Measurements from ENCODE around the gene RCCD1. TPM values are rescaled to one million over a fixed set of nuclear protein-coding genes. Genes with fewer than 3 reads are reported as not detected.

RCCD1 gene
- total RNA-seq, 1 donor from 2014 or later, result 20.3 TPM

DNA sequence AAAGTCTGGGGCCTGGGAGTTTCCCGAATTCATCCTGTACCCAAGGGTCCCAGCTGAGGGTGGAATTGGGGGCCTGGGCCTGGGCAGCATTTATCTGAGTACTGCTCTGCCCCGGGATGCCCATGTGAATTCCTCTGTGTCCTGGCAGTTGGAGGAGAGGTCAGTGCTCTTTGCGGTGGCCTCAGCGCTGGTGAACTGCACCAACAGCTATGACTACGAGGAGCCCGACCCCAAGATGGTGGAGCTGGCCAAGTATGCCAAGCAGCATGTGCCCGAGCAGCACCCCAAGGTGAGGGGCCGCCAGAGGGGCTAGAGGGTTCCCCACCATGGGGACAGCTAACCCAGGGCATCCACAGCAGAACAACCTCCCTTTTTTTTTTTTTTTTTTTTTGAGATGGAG lies 6.2 kb upstream of the RCCD1 start:
- no peaks in the 10 kb centered on the region for H3K9me3 Mint-ChIP-seq
- H3K4me3 Mint-ChIP-seq, result no peak overlapping the region
- H3K4me1 Mint-ChIP-seq (ENCODE audit: unreplicated experiment), result no peaks in the 10 kb centered on the region
- no peaks in the 10 kb centered on the region for H3K27me3 Mint-ChIP-seq
- TF ChIP-seq, protein P1, sequence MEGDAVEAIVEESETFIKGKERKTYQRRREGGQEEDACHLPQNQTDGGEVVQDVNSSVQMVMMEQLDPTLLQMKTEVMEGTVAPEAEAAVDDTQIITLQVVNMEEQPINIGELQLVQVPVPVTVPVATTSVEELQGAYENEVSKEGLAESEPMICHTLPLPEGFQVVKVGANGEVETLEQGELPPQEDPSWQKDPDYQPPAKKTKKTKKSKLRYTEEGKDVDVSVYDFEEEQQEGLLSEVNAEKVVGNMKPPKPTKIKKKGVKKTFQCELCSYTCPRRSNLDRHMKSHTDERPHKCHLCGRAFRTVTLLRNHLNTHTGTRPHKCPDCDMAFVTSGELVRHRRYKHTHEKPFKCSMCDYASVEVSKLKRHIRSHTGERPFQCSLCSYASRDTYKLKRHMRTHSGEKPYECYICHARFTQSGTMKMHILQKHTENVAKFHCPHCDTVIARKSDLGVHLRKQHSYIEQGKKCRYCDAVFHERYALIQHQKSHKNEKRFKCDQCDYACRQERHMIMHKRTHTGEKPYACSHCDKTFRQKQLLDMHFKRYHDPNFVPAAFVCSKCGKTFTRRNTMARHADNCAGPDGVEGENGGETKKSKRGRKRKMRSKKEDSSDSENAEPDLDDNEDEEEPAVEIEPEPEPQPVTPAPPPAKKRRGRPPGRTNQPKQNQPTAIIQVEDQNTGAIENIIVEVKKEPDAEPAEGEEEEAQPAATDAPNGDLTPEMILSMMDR (conservative IDR thresholded peaks at IDR 0.05), result no peak
- peaks cover 4% of the 10 kb centered on the region for H3K36me3 Mint-ChIP-seq
- no peak for DNase-seq (ENCODE audit: extremely low spot score, unreplicated experiment)
- H3K27ac Mint-ChIP-seq, result no peak overlapping the region

- H3K4me1 Mint-ChIP-seq (ENCODE audit: unreplicated experiment), result no peaks in the 10 kb centered on the region
- H3K4me3 Mint-ChIP-seq, result no peak overlapping the region
- H3K27ac Mint-ChIP-seq, result no peak overlapping the region
- DNase-seq (ENCODE audit: extremely low spot score, unreplicated experiment), result no peak
- H3K36me3 Mint-ChIP-seq, result peaks cover 4% of the 10 kb centered on the region
- H3K9me3 Mint-ChIP-seq, result no peaks in the 10 kb centered on the region
- TF ChIP-seq, protein P1 (conservative IDR thresholded peaks at IDR 0.05), result no peak
- no peaks in the 10 kb centered on the region for H3K27me3 Mint-ChIP-seq
Measured at GRCh38 chr15:90949979-90950675, 4.6 kb upstream of the RCCD1 start.

- DNase-seq (ENCODE audit: extremely low spot score, unreplicated experiment), result no peak
- H3K9me3 Mint-ChIP-seq, result no peaks in the 10 kb centered on the region
- H3K27ac Mint-ChIP-seq, result no peak overlapping the region
- TF ChIP-seq, protein P1 (conservative IDR thresholded peaks at IDR 0.05), result no peak
- no peaks in the 10 kb centered on the region for H3K27me3 Mint-ChIP-seq
- H3K36me3 Mint-ChIP-seq, result peaks cover 4% of the 10 kb centered on the region
- H3K4me1 Mint-ChIP-seq (ENCODE audit: unreplicated experiment), result peaks cover 1% of the 10 kb centered on the region
- H3K4me3 Mint-ChIP-seq, result no peak overlapping the region
Measured at GRCh38 chr15:90950676-90951075, 4.0 kb upstream of the RCCD1 start.

- Mint-ChIP-seq H3K9me3 (no peaks in the 10 kb centered on the region), H3K27ac (no peak overlapping the region), H3K36me3 (peaks cover 4% of the 10 kb centered on the region), H3K27me3 (no peaks in the 10 kb centered on the region), H3K4me1 (ENCODE audit: unreplicated experiment) (peaks cover 8% of the 10 kb centered on the region), H3K4me3 (peak overlapping the region; percentile 55)
- TF ChIP-seq, protein P1 (conservative IDR thresholded peaks at IDR 0.05), result no peak
- no peak for DNase-seq (ENCODE audit: extremely low spot score, unreplicated experiment)
Measured at GRCh38 chr15:90952901-90953677, 1.6 kb upstream of the RCCD1 start.

GRCh38 chr15:90953947-90954711 lies 555 bp upstream of the RCCD1 start:
- no peak for DNase-seq (ENCODE audit: extremely low spot score, unreplicated experiment)
- Mint-ChIP-seq H3K27ac (peak overlapping the region; percentile 90), H3K36me3 (peaks cover 4% of the 10 kb centered on the region), H3K4me1 (ENCODE audit: unreplicated experiment) (peaks cover 8% of the 10 kb centered on the region), H3K4me3 (peak overlapping the region; percentile 88), H3K9me3 (no peaks in the 10 kb centered on the region), H3K27me3 (no peaks in the 10 kb centered on the region)
- TF ChIP-seq, protein P1 (conservative IDR thresholded peaks at IDR 0.05), result no peak
